K562 (cell line): ENCODE measurements around the gene ALKBH3. TPM values are rescaled to one million over a fixed set of nuclear protein-coding genes. Genes with fewer than 3 reads are reported as not detected.

Experiments used
- ATAC-seq: fragments of 200-7000 bp; cut with Tn5 transposase; 3 replicates; pipeline ENCODE4 v1.9.1; 2020; ENCODE audit warnings: moderate library complexity
- BruUV-seq: library from RNA; stranded (reverse); fragments of 400-500 nt; replicated peaks from 2 replicates; lab custom pipeline; 2021; lab: Mats Ljungman, UMichigan
- CTCF ChIA-PET: fragments of 300-600 bp; formaldehyde crosslinking; extraction: SDS; loops from one replicate; lab custom pipeline; 2021; ENCODE audit warnings: low intra/inter-chr PET ratio; lab: Yijun Ruan, JAX
- POLR2A ChIA-PET: fragments of 300-600, 350-650 bp; sonication (Branson Sonifier 250); formaldehyde crosslinking; extraction: SDS; loops from one replicate; lab custom pipeline; 2021; ENCODE audit warnings: antibody characterized with exemption, inconsistent platforms; lab: Yijun Ruan, JAX
- DNase-seq, 4 experiments: peaks; one replicate each; pipeline versions ENCODE4 v3.0.0 to v3.0.0-alpha.2; 2011 to 2018; ENCODE audit warnings: low spot score in 3 of 4, mixed read lengths in 3 of 4; ENCODE audit errors: extremely low read depth in 1 of 4
- FAIRE-seq: peaks from 2 replicates; lab custom pipeline; 2011; peaks lifted over from hg19 to GRCh38; lab: Jason Lieb, UNC
- H2AFZ ChIP-seq: 2 replicates; pipeline ENCODE4 v1.6.0; 2011; ENCODE audit warnings: low read depth, low read length, control low read depth, inconsistent platforms
- H3K27ac ChIP-seq: fragments of 200-600 bp; 3 replicates; pipeline ENCODE4 v1.8.0; 2011; ENCODE audit warnings: low read depth, mild to moderate bottlenecking, control low read depth, inconsistent platforms, low read length, moderate library complexity, mixed read lengths; ENCODE audit errors: extremely low read depth
- H3K27me3 ChIP-seq, 2 experiments: fragments of 300-600 bp in 1 of 2; 2 replicates in 1 of 2; 3 replicates in 1 of 2; pipeline versions ENCODE4 v1.6.0 to v1.8.0; 2011; ENCODE audit warnings: inconsistent platforms in 2 of 2, low read length in 2 of 2, mild to moderate bottlenecking in 1 of 2, mixed read lengths in 1 of 2, moderate library complexity in 1 of 2; ENCODE audit not compliant: control insufficient read depth in 2 of 2, insufficient read depth in 2 of 2
- H3K36me3 ChIP-seq: fragments of 300-600 bp; 3 replicates; pipeline ENCODE4 v1.8.0; 2011; ENCODE audit warnings: mild to moderate bottlenecking, low read length, inconsistent platforms; ENCODE audit not compliant: control insufficient read depth, insufficient read depth
- H3K4me1 ChIP-seq, 2 experiments: fragments of 200-600 bp in 1 of 2; replicated peaks in 1 of 2; 2 replicates in 1 of 2; 3 replicates in 1 of 2; pipeline versions ENCODE4 v1.5.1 to v1.8.0; 2011; ENCODE audit warnings: inconsistent platforms in 2 of 2, low read length in 2 of 2, mild to moderate bottlenecking in 1 of 2, mixed read lengths in 1 of 2, moderate library complexity in 1 of 2; ENCODE audit not compliant: control insufficient read depth in 2 of 2, insufficient read depth in 2 of 2
- H3K4me2 ChIP-seq: 2 replicates; pipeline ENCODE4 v1.6.1; 2011; ENCODE audit warnings: low read length, control low read depth, inconsistent platforms, mixed read lengths; ENCODE audit not compliant: insufficient read depth
- H3K4me3 ChIP-seq: fragments of 200-600 bp; sonication (generic), shearing (Covaris generic); 2 replicates; pipeline ENCODE4 v1.5.1; 2016; ENCODE audit warnings: control low read depth, inconsistent platforms
- H3K79me2 ChIP-seq: fragments of 200-600 bp; 3 replicates; pipeline ENCODE4 v1.8.0; 2011; ENCODE audit warnings: low read length, inconsistent platforms; ENCODE audit not compliant: control insufficient read depth, insufficient read depth
- H3K9ac ChIP-seq, 2 experiments: 2 replicates each; pipeline versions ENCODE4 v1.6.0 to v1.6.1; 2011; ENCODE audit warnings: low read depth in 2 of 2, low read length in 2 of 2, control low read depth in 1 of 2, inconsistent platforms in 1 of 2, mild to moderate bottlenecking in 1 of 2, mixed read lengths in 1 of 2; ENCODE audit not compliant: insufficient read depth in 1 of 2
- H3K9me1 ChIP-seq: one replicate; pipeline ENCODE4 v1.6.0; 2011; ENCODE audit warnings: inconsistent platforms, mild to moderate bottlenecking, low read length, moderate library complexity; ENCODE audit not compliant: control insufficient read depth, insufficient read depth
- H3K9me3 ChIP-seq: replicated peaks from 2 replicates; pipeline ENCODE4 v1.5.1; 2011; ENCODE audit warnings: low read depth, low read length, inconsistent platforms; ENCODE audit not compliant: control insufficient read depth, insufficient read depth
- H4K20me1 ChIP-seq: replicated peaks from 2 replicates; pipeline ENCODE4 v1.6.1; 2011; ENCODE audit warnings: low read length, inconsistent platforms, mixed read lengths; ENCODE audit not compliant: control insufficient read depth, insufficient read depth
- BRF1 ChIP-seq: IDR thresholded peaks from 3 replicates; pipeline ENCODE4 v1.6.1; 2011; ENCODE audit warnings: borderline replicate concordance, mild to moderate bottlenecking; ENCODE audit not compliant: insufficient read length; ENCODE audit errors: extremely low read depth
- HNRNPK ChIP-seq: fragments of 200-400 bp; formaldehyde crosslinking; IDR thresholded peaks from one replicate; pipeline ENCODE4 v1.6.1; 2018; ENCODE audit warnings: mild to moderate bottlenecking, low read depth, low read length; ENCODE audit not compliant: poor library complexity, severe bottlenecking
- ID3 ChIP-seq, 2 experiments: fragments of 250-450 bp in 1 of 2; fragments of 450-650 bp in 1 of 2; sonication (Bioruptor Pico) in 1 of 2; IDR thresholded peaks; 2 replicates each; pipeline versions ENCODE4 v1.6.1 to v1.8.0; 2016 to 2021; ENCODE audit warnings: mild to moderate bottlenecking in 2 of 2, moderate library complexity in 2 of 2, missing compliant biosample characterization in 1 of 2, missing genetic modification characterization in 1 of 2
- IRF2 ChIP-seq: sonication (generic); formaldehyde crosslinking; IDR thresholded peaks from 2 replicates; pipeline ENCODE4 v1.8.1; 2022; ENCODE audit warnings: mild to moderate bottlenecking, missing genetic modification reagents
- KAT8 ChIP-seq: fragments of 450-650 bp; IDR thresholded peaks from 2 replicates; pipeline ENCODE4 v1.6.1; 2016; ENCODE audit warnings: low read depth, mild to moderate bottlenecking
- L3MBTL2 ChIP-seq: fragments of 450-650 bp; IDR thresholded peaks from 2 replicates; pipeline ENCODE4 v1.6.1; 2016; ENCODE audit warnings: mild to moderate bottlenecking, moderate library complexity
- SAFB ChIP-seq: fragments of 200-400 bp; formaldehyde crosslinking; IDR thresholded peaks from 2 replicates; pipeline ENCODE4 v1.6.1; 2017; ENCODE audit warnings: low read depth, low read length, borderline replicate concordance
- SLC30A9 ChIP-seq: fragments of 250-450 bp; sonication (Bioruptor Pico); IDR thresholded peaks from 2 replicates; pipeline ENCODE4 v1.8.0; 2022; ENCODE audit warnings: mild to moderate bottlenecking, moderate library complexity
- TFE3 ChIP-seq: fragments of 450-650 bp; formaldehyde crosslinking; IDR thresholded peaks from 2 replicates; pipeline ENCODE4 v1.4.0; 2020; ENCODE audit warnings: mild to moderate bottlenecking, mixed read lengths
- ZEB2 ChIP-seq: fragments of 450-650 bp; IDR thresholded peaks from 2 replicates; pipeline ENCODE4 v1.6.1; 2016
- WGBS: fragments of 100-300 bp; shearing (Covaris generic); methylation state at CpG from one replicate; pipeline ENCODE4 v1.1.6; 2016; ENCODE audit warnings: low coverage, mixed read lengths; ENCODE audit not compliant: insufficient coverage; ENCODE audit errors: missing lambda C conversion rate; 5-methylcytosine and 5-hydroxymethylcytosine counted together
- in situ Hi-C: fragments of 300-500 bp; cut with MboI; formaldehyde crosslinking; loops from 4 replicates; pipeline ENCODE4 v1.15.0; 2018; ENCODE audit warnings: inconsistent platforms, mixed read lengths
- intact Hi-C: fragments of 100-400 bp; cut with micrococcal nuclease; formaldehyde crosslinking; loops from 2 replicates; pipeline ENCODE4 v1.14.2; 2022
- polyA plus RNA-seq, 8 experiments: library from polyadenylated mRNA; depleted of rRNA in 4 of 8; stranded (reverse) in 5 of 8; unstranded in 3 of 8; fragments of >200 nt; fragmentation: Nextera tagmentation in 2 of 8; fragmentation: Illumina TruSeq in 1 of 8; extraction: Ambion mirVana in 2 of 8; extraction: Trizol in 1 of 8; gene quantifications; 2 replicates each; pipeline versions ENCODE4 v1.2.1 to v1.2.3, GENCODE V29; 2011 to 2014; ENCODE audit warnings: inconsistent platforms in 1 of 8, missing spikeins in 1 of 8
- total RNA-seq, 7 experiments: library from RNA; depleted of rRNA in 6 of 7; stranded (reverse); fragments of >200 nt in 6 of 7; fragmentation: Illumina TruSeq in 2 of 7; extraction: Trizol in 2 of 7; gene quantifications; 2 replicates each; pipeline versions ENCODE4 v1.2.1 to v1.2.3, GENCODE V29; 2011 to 2021; ENCODE audit warnings: low replicate concordance in 1 of 7
- TF ChIP-seq, protein P1 (sequence below): fragments of 250-450 bp; sonication (Bioruptor Pico); IDR thresholded peaks from 2 replicates; pipeline ENCODE4 v1.5.0; 2021; ENCODE audit warnings: mild to moderate bottlenecking, borderline replicate concordance
- TF ChIP-seq, protein P2 (sequence below): sonication (generic); formaldehyde crosslinking; IDR thresholded peaks from 2 replicates; pipeline ENCODE4 v1.8.1; 2023; ENCODE audit warnings: missing genetic modification reagents, mild to moderate bottlenecking, borderline replicate concordance

The ALKBH3 gene
- total and polyA plus RNA-seq, 9 of the 15 experiments (the other 6 are each of a cell fraction or from before 2014, with no cell fraction given): 16.0 to 49.9 (median 36.5) TPM

DNA sequence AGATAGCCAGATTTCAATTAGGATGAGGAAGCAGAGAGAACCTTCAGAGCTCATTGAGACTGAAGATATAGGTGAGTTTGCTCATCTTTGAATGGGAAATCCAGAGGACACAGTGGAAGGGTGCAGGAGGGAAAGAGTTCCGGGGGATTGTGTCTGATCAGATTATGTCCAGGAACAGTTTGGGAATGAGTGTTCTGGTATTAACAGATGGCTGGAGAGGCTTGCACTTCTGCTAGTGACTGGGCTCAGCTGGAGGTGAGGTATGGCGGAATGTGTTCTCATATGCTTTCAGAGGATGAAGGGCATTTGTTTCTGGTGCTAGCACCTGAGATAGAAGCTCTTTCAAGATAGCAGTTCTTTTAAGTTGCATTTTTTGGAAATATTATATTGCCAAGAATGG is 27.6 kb downstream of the ALKBH3 start:
- no peak overlapping the region for H3K27ac ChIP-seq
- FAIRE-seq: no peak
- H3K4me2 ChIP-seq: no peak overlapping the region
- WGBS: 54% methylated on average over 2 of the region's 2 CpGs
- H3K4me3 ChIP-seq: no peak overlapping the region
- no peaks in the 10 kb centered on the region for H3K9me3 ChIP-seq
- DNase-seq: no peak
- no peaks in the 10 kb centered on the region; a peak in 1 of 5 replicates for H3K27me3 ChIP-seq
- H3K36me3 ChIP-seq: peaks cover 11% of the 10 kb centered on the region; the same call in 2 of the 3 replicates
- H4K20me1 ChIP-seq: no peaks in the 10 kb centered on the region
- no peaks in the 10 kb centered on the region for H3K9me1 ChIP-seq
- intact Hi-C loops: no loop called here
- H2AFZ ChIP-seq: no peak overlapping the region
- H3K9ac ChIP-seq: no peak overlapping the region
- ChIA-PET POLR2A (interaction anchor here (0.9 kb wide), 1 partner anchor 55 kb away, joined by 4 read pairs; no protein-coding TSS in a partner anchor), CTCF (no interaction called here)
- in situ Hi-C loops: no loop called here
- BruUV-seq: no TSS peak
- no peaks in the 10 kb centered on the region for H3K4me1 ChIP-seq
- H3K79me2 ChIP-seq: no peaks in the 10 kb centered on the region
- no peak for ATAC-seq
- TF ChIP-seq ID3 (CRISPR knock-in tag; IDR thresholded peaks at IDR 0.05) (no peak), ID3 (tag; IDR thresholded peaks at IDR 0.05) (no peak), KAT8 (no peak), ZEB2 (no peak), SAFB (no peak), SLC30A9 (CRISPR knock-in tag) (no peak), BRF1 (no peak), L3MBTL2 (no peak), TFE3 (CRISPR knock-in tag) (no peak), HNRNPK (no peak), IRF2 (CRISPR knock-in tag) (no peak)
- TF ChIP-seq, protein P1, sequence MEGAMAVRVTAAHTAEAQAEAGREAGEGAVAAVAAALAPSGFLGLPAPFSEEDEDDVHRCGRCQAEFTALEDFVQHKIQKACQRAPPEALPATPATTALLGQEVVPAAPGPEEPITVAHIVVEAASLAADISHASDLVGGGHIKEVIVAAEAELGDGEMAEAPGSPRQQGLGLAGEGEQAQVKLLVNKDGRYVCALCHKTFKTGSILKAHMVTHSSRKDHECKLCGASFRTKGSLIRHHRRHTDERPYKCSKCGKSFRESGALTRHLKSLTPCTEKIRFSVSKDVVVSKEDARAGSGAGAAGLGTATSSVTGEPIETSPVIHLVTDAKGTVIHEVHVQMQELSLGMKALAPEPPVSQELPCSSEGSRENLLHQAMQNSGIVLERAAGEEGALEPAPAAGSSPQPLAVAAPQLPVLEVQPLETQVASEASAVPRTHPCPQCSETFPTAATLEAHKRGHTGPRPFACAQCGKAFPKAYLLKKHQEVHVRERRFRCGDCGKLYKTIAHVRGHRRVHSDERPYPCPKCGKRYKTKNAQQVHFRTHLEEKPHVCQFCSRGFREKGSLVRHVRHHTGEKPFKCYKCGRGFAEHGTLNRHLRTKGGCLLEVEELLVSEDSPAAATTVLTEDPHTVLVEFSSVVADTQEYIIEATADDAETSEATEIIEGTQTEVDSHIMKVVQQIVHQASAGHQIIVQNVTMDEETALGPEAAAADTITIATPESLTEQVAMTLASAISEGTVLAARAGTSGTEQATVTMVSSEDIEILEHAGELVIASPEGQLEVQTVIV (CRISPR knock-in tag): no peak
- TF ChIP-seq, protein P2, sequence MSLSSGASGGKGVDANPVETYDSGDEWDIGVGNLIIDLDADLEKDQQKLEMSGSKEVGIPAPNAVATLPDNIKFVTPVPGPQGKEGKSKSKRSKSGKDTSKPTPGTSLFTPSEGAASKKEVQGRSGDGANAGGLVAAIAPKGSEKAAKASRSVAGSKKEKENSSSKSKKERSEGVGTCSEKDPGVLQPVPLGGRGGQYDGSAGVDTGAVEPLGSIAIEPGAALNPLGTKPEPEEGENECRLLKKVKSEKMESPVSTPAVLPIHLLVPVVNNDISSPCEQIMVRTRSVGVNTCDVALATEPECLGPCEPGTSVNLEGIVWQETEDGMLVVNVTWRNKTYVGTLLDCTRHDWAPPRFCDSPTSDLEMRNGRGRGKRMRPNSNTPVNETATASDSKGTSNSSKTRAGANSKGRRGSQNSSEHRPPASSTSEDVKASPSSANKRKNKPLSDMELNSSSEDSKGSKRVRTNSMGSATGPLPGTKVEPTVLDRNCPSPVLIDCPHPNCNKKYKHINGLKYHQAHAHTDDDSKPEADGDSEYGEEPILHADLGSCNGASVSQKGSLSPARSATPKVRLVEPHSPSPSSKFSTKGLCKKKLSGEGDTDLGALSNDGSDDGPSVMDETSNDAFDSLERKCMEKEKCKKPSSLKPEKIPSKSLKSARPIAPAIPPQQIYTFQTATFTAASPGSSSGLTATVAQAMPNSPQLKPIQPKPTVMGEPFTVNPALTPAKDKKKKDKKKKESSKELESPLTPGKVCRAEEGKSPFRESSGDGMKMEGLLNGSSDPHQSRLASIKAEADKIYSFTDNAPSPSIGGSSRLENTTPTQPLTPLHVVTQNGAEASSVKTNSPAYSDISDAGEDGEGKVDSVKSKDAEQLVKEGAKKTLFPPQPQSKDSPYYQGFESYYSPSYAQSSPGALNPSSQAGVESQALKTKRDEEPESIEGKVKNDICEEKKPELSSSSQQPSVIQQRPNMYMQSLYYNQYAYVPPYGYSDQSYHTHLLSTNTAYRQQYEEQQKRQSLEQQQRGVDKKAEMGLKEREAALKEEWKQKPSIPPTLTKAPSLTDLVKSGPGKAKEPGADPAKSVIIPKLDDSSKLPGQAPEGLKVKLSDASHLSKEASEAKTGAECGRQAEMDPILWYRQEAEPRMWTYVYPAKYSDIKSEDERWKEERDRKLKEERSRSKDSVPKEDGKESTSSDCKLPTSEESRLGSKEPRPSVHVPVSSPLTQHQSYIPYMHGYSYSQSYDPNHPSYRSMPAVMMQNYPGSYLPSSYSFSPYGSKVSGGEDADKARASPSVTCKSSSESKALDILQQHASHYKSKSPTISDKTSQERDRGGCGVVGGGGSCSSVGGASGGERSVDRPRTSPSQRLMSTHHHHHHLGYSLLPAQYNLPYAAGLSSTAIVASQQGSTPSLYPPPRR (CRISPR knock-in tag): no peak
